Erythroblast (primary cell): ENCODE data around the gene PXMP4.

Experiments
- GATA1 ChIP-seq: IDR thresholded peaks from 2 replicates; pipeline ENCODE4 v1.6.1; 2011; ENCODE audit warnings: low read depth, mild to moderate bottlenecking, control low read depth, low read length, moderate library complexity
- POLR2A ChIP-seq: IDR thresholded peaks from 2 replicates; pipeline ENCODE4 v1.6.1; 2011; ENCODE audit warnings: mild to moderate bottlenecking, low read length

- TF ChIP-seq POLR2A (no peak), GATA1 (no peak)
Observed at GRCh38 chr20:33719277-33719988, 677 bp downstream of the PXMP4 start.
